ENCODE data around the gene SVIL.
"Not testable (repeated sequence)": the region's sequence is repeated elsewhere in the genome, so short reads cannot be mapped to it uniquely, and the experiment has no call there.

SVIL gene

GRCh38 chr10:29446327-29446726 lies 188.4 kb downstream of the SVIL start:
- DNase-seq: no peak

- DNase-seq: no peak
Measured at GRCh38 chr10:29443745-29444523, 190.8 kb downstream of the SVIL start.

- DNase-seq: no peak
Measured at GRCh38 chr10:29440981-29441380, 193.8 kb downstream of the SVIL start.

GRCh38 chr10:29439005-29439404 lies 195.8 kb downstream of the SVIL start:
- DNase-seq: not testable (repeated sequence)

- DNase-seq: no peak
Measured at GRCh38 chr10:29438271-29438670, 196.5 kb downstream of the SVIL start.

GRCh38 chr10:29437871-29438270 lies 196.9 kb downstream of the SVIL start:
- no peak for DNase-seq

- no peak for DNase-seq
Measured at GRCh38 chr10:29435809-29436501, 198.8 kb downstream of the SVIL start.

GRCh38 chr10:29434111-29434510 lies 200.7 kb downstream of the SVIL start:
- no peak for DNase-seq

GRCh38 chr10:29431711-29432110 lies 203.1 kb downstream of the SVIL start:
- DNase-seq: no peak

GRCh38 chr10:29430101-29430500 lies 204.7 kb downstream of the SVIL start:
- DNase-seq: no peak

- DNase-seq: no peak
Measured at GRCh38 chr10:29428486-29428885, 206.3 kb downstream of the SVIL start.

- DNase-seq: no peak
Measured at GRCh38 chr10:29427667-29428066, 207.1 kb downstream of the SVIL start.

- no peak for DNase-seq
Measured at GRCh38 chr10:29426420-29426819, 208.4 kb downstream of the SVIL start.

- no peak for DNase-seq
Measured at GRCh38 chr10:29424017-29424416, 210.8 kb downstream of the SVIL start.

- DNase-seq: no peak
Measured at GRCh38 chr10:29420744-29421143, 214.0 kb downstream of the SVIL start.

GRCh38 chr10:29417324-29417723 lies 217.4 kb downstream of the SVIL start:
- DNase-seq: no peak

- DNase-seq: no peak
Measured at GRCh38 chr10:29415876-29416275, 218.9 kb downstream of the SVIL start.

- no peak for DNase-seq
Measured at GRCh38 chr10:29414501-29414900, 220.3 kb downstream of the SVIL start.

GRCh38 chr10:29412485-29412884 lies 222.3 kb downstream of the SVIL start:
- no peak for DNase-seq

- DNase-seq: no peak
Measured at GRCh38 chr10:29411666-29412315, 223.0 kb downstream of the SVIL start.

GRCh38 chr10:29409241-29410054 lies 225.3 kb downstream of the SVIL start:
- DNase-seq: peak; percentile 45 to 65

GRCh38 chr10:29408847-29409240 lies 225.9 kb downstream of the SVIL start:
- no peak for DNase-seq
